A549 (cell line): Measurements from ENCODE around the gene SFT2D1.
"Not testable (repeated sequence)": the region's sequence is repeated elsewhere in the genome, so short reads cannot be mapped to it uniquely, and the experiment has no call there.

Experiments used
- CEBPB ChIP-seq, 2 experiments: fragments of >200 bp in 1 of 2; sonication (Bioruptor Twin) in 1 of 2; formaldehyde crosslinking in 1 of 2; IDR thresholded peaks; 2 replicates each; pipeline ENCODE4 v1.6.1; 2012 to 2016
- TF ChIP-seq, protein P1 (sequence below): fragments of >200 bp; sonication (Bioruptor Twin); formaldehyde crosslinking; IDR thresholded peaks from 3 replicates; pipeline ENCODE4 v1.5.1; 2016

DNA sequence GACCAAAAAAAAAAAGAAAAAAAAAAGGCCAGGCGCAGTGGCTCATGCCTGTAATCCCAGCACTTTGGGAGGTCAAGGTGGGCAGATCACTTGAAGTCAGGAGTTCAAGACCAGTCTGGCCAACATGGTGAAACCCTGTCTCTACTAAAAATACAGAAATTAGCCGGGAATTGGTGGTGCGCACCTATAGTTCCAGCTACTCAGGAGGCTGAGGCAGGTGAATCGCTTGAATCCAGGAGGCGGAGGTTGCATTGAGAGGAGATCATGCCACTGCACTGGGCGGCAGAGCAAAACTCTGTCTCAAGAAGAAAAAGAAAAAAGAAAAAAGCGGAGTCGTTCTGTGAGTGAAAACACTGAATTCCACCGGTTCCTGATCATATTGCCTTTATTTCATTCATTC, 44.8 kb upstream of the SFT2D1 start:
- TF ChIP-seq, protein P1, sequence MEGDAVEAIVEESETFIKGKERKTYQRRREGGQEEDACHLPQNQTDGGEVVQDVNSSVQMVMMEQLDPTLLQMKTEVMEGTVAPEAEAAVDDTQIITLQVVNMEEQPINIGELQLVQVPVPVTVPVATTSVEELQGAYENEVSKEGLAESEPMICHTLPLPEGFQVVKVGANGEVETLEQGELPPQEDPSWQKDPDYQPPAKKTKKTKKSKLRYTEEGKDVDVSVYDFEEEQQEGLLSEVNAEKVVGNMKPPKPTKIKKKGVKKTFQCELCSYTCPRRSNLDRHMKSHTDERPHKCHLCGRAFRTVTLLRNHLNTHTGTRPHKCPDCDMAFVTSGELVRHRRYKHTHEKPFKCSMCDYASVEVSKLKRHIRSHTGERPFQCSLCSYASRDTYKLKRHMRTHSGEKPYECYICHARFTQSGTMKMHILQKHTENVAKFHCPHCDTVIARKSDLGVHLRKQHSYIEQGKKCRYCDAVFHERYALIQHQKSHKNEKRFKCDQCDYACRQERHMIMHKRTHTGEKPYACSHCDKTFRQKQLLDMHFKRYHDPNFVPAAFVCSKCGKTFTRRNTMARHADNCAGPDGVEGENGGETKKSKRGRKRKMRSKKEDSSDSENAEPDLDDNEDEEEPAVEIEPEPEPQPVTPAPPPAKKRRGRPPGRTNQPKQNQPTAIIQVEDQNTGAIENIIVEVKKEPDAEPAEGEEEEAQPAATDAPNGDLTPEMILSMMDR, result not testable (repeated sequence)
- not testable (repeated sequence) for TF ChIP-seq CEBPB (IDR thresholded peaks at IDR 0.05)
